IMR-90 (cell line): ENCODE data around the gene THOC6. TPM values are rescaled to one million over a fixed set of nuclear protein-coding genes. Genes with fewer than 3 reads are reported as not detected.

Source experiments
- ATAC-seq: fragments of 200-7000 bp; cut with Tn5 transposase; 2 replicates; pipeline ENCODE4 v1.9.1; 2020; ENCODE audit warnings: low read depth, mild to moderate bottlenecking, moderate library complexity
- BruUV-seq: library from RNA; stranded (reverse); fragments of 400-500 nt; replicated peaks from 2 replicates; lab custom pipeline; 2021; lab: Mats Ljungman, UMichigan
- CTCF ChIA-PET: fragments of 300-600 bp; formaldehyde crosslinking; extraction: SDS; loops from one replicate; lab custom pipeline; 2021; ENCODE audit warnings: antibody characterized with exemption; lab: Yijun Ruan, JAX
- POLR2A ChIA-PET: fragments of 300-600 bp; sonication (Branson Sonifier 250); formaldehyde crosslinking; loops from one replicate; lab custom pipeline; 2022; ENCODE audit warnings: antibody characterized with exemption; ENCODE audit not compliant: unreplicated experiment; lab: Charles Lee
- DNase-seq: peaks from one replicate; pipeline ENCODE4 v3.0.0; 2013
- H2AFZ ChIP-seq: replicated peaks from 2 replicates; pipeline ENCODE3; 2013; ENCODE audit warnings: low read length, mild to moderate bottlenecking; ENCODE audit not compliant: poor library complexity
- H2AK5ac ChIP-seq: 2 replicates; pipeline ENCODE4 v1.6.1; 2013; ENCODE audit warnings: low read depth, low read length, inconsistent platforms
- H2AK9ac ChIP-seq: replicated peaks from 2 replicates; pipeline ENCODE3; 2013; ENCODE audit warnings: mild to moderate bottlenecking, low read depth, low read length, moderate library complexity; ENCODE audit not compliant: poor library complexity
- H2BK120ac ChIP-seq: 2 replicates; pipeline ENCODE4 v1.6.1; 2013; ENCODE audit warnings: low read depth, low read length, inconsistent platforms
- H2BK15ac ChIP-seq: 3 replicates; pipeline ENCODE4 v1.6.1; 2013; ENCODE audit warnings: low read depth, low read length, inconsistent platforms
- H2BK20ac ChIP-seq: 2 replicates; pipeline ENCODE4 v1.6.1; 2013; ENCODE audit warnings: low read depth, mild to moderate bottlenecking, inconsistent platforms, low read length, moderate library complexity
- H2BK5ac ChIP-seq: 2 replicates; pipeline ENCODE4 v1.6.1; 2013; ENCODE audit warnings: mild to moderate bottlenecking, low read depth, low read length, inconsistent platforms; ENCODE audit not compliant: poor library complexity, severe bottlenecking
- H3K14ac ChIP-seq: replicated peaks from 2 replicates; pipeline ENCODE4 v1.6.1; 2013; ENCODE audit warnings: low read depth, low read length, inconsistent platforms
- H3K18ac ChIP-seq: 2 replicates; pipeline ENCODE4 v1.6.1; 2013; ENCODE audit warnings: low read depth, low read length, control low read depth
- H3K23ac ChIP-seq: 2 replicates; pipeline ENCODE4 v1.6.1; 2013; ENCODE audit warnings: low read depth, low read length, inconsistent platforms
- H3K27ac ChIP-seq: 2 replicates; pipeline ENCODE4 v1.5.1; 2013; ENCODE audit warnings: mild to moderate bottlenecking, control low read depth, low read length; ENCODE audit not compliant: insufficient read depth
- H3K27me3 ChIP-seq: 2 replicates; pipeline ENCODE4 v1.6.1; 2013; ENCODE audit warnings: low read length; ENCODE audit not compliant: control insufficient read depth, insufficient read depth
- H3K36me3 ChIP-seq: 2 replicates; pipeline ENCODE4 v1.6.1; 2013; ENCODE audit warnings: low read length, mixed read lengths; ENCODE audit not compliant: control insufficient read depth, insufficient read depth
- H3K4ac ChIP-seq: 2 replicates; pipeline ENCODE4 v1.6.1; 2013; ENCODE audit warnings: low read depth, low read length, inconsistent platforms
- H3K4me1 ChIP-seq: 2 replicates; pipeline ENCODE4 v1.6.1; 2013; ENCODE audit warnings: low read length, mixed read lengths; ENCODE audit not compliant: control insufficient read depth, insufficient read depth
- H3K4me2 ChIP-seq: 2 replicates; pipeline ENCODE4 v1.6.1; 2013; ENCODE audit warnings: low read depth, mild to moderate bottlenecking, control low read depth, low read length, moderate library complexity
- H3K4me3 ChIP-seq: 2 replicates; pipeline ENCODE4 v1.5.1; 2013; ENCODE audit warnings: low read depth, mild to moderate bottlenecking, control low read depth, low read length, moderate library complexity; ENCODE audit not compliant: insufficient read depth
- H3K56ac ChIP-seq: 2 replicates; pipeline ENCODE4 v1.6.1; 2013; ENCODE audit warnings: low read length, inconsistent platforms; ENCODE audit not compliant: insufficient read depth; ENCODE audit errors: extremely low read depth
- H3K79me1 ChIP-seq, 2 experiments: 2 replicates each; pipeline ENCODE4 v1.6.1; 2013; ENCODE audit warnings: low read length in 2 of 2, inconsistent platforms in 1 of 2, low read depth in 1 of 2
- H3K9ac ChIP-seq: 2 replicates; pipeline ENCODE4 v1.6.1; 2013; ENCODE audit warnings: low read depth, low read length, control low read depth
- H3K9me1 ChIP-seq: 2 replicates; pipeline ENCODE4 v1.6.1; 2013; ENCODE audit warnings: low read length, inconsistent platforms; ENCODE audit not compliant: insufficient read depth
- H3K9me3 ChIP-seq: 2 replicates; pipeline ENCODE4 v1.6.1; 2013; ENCODE audit warnings: low read length; ENCODE audit not compliant: control insufficient read depth, insufficient read depth
- H4K20me1 ChIP-seq: 2 replicates; pipeline ENCODE4 v1.6.1; 2013; ENCODE audit warnings: low read length, inconsistent platforms; ENCODE audit not compliant: insufficient read depth
- H4K5ac ChIP-seq: 2 replicates; pipeline ENCODE4 v1.6.1; 2013; ENCODE audit warnings: mild to moderate bottlenecking, low read depth, low read length, control low read depth
- H4K8ac ChIP-seq, 2 experiments: 2 replicates each; pipeline ENCODE4 v1.6.1; 2013; ENCODE audit warnings: low read depth in 2 of 2, low read length in 2 of 2, control low read depth in 1 of 2, inconsistent platforms in 1 of 2
- H4K91ac ChIP-seq: 2 replicates; pipeline ENCODE4 v1.6.1; 2013; ENCODE audit warnings: low read depth, low read length, inconsistent platforms; ENCODE audit not compliant: insufficient read depth
- BHLHE40 ChIP-seq: fragments of 150-350 bp; IDR thresholded peaks from 2 replicates; pipeline ENCODE4 v1.6.1; 2016; ENCODE audit warnings: mild to moderate bottlenecking, low read depth, low read length
- CEBPB ChIP-seq: IDR thresholded peaks from 2 replicates; pipeline ENCODE4 v1.6.1; 2012; ENCODE audit warnings: low read depth, low read length, improper control_type of control experiment
- ELK1 ChIP-seq: fragments of 150-350 bp; IDR thresholded peaks from 2 replicates; pipeline ENCODE4 v1.6.1; 2016; ENCODE audit warnings: low read depth, mild to moderate bottlenecking, low read length, moderate library complexity, borderline replicate concordance
- MAZ ChIP-seq: IDR thresholded peaks from 2 replicates; pipeline ENCODE4 v1.6.1; 2012; ENCODE audit warnings: low read depth, mild to moderate bottlenecking, low read length, improper control_type of control experiment, moderate library complexity, borderline replicate concordance
- RAD21 ChIP-seq: IDR thresholded peaks from 2 replicates; pipeline ENCODE4 v1.6.1; 2012; ENCODE audit warnings: low read length, improper control_type of control experiment
- USF2 ChIP-seq: fragments of 150-350 bp; IDR thresholded peaks from 2 replicates; pipeline ENCODE4 v1.6.1; 2017; ENCODE audit warnings: mild to moderate bottlenecking, antibody characterized with exemption, low read length, low read depth
- WGBS, 2 experiments: methylation state at CpG; one replicate each; pipeline versions ENCODE4 v1.1.5 to v1.1.7; 2013; ENCODE audit warnings: missing lambda C conversion rate in 2 of 2; ENCODE audit not compliant: insufficient read length in 1 of 2; ENCODE audit errors: extremely low coverage in 2 of 2; 5-methylcytosine and 5-hydroxymethylcytosine counted together
- dilution Hi-C: fragments of 300-500 bp; cut with HindIII; formaldehyde crosslinking; loops from one replicate; pipeline ENCODE4 v1.14.3; 2018; ENCODE audit warnings: low sequenced_read_pairs; ENCODE audit not compliant: unreplicated experiment
- in situ Hi-C: fragments of 300-500 bp; cut with MboI; formaldehyde crosslinking; loops from 3 replicates; pipeline ENCODE4 v1.14.3; 2019; ENCODE audit warnings: low sequenced_read_pairs, inconsistent platforms, mixed read lengths
- intact Hi-C: fragments of 100-400 bp; cut with micrococcal nuclease; formaldehyde crosslinking; loops from 2 replicates; pipeline ENCODE4 v1.10.0; 2022
- polyA plus RNA-seq, 3 experiments: library from polyadenylated mRNA; depleted of rRNA; stranded (reverse); fragments of >200 nt; gene quantifications; 2 replicates each; pipeline ENCODE4 v1.2.3, GENCODE V29; 2012; ENCODE audit warnings: low replicate concordance in 1 of 3
- total RNA-seq: library from RNA; depleted of rRNA; stranded (reverse); fragments of >200 nt; gene quantifications from 2 replicates; pipeline ENCODE4 v1.2.3, GENCODE V29; 2012

The THOC6 gene
- total and polyA plus RNA-seq, 2 of the 4 experiments (the other 2 are of a cell fraction) = 16.8 to 23.1 TPM

GRCh38 chr16:3065742-3066439, 42.1 kb downstream of the THOC6 start:
- intact Hi-C loops = no loop called here
- Histone ChIP-seq H2AK9ac (peak overlapping the region; percentile 99), H2BK120ac (peak overlapping the region; percentile 87; the same call in 1 of the 2 replicates), H3K9me1 (peaks cover 18% of the 10 kb centered on the region), H3K4ac (peak overlapping the region; percentile 81), H2BK5ac (peak overlapping the region; percentile 76), H4K8ac (peak overlapping the region; percentile 74 to 92), H3K9ac (peak overlapping the region; percentile 55; the same call in 1 of the 2 replicates), H3K4me3 (peak overlapping the region; percentile 47; the same call in 1 of the 2 replicates), H2AFZ (peak overlapping the region; percentile 98), H3K79me1 (peaks cover 6 to 19% of the 10 kb centered on the region in 2 experiments; a peak in 2 of 4 replicates), H3K9me3 (no peaks in the 10 kb centered on the region), H3K36me3 (no peaks in the 10 kb centered on the region), H4K20me1 (no peaks in the 10 kb centered on the region), H3K18ac (peak overlapping the region; percentile 30), H4K5ac (peak overlapping the region; percentile 81), H3K4me1 (peaks cover 12% of the 10 kb centered on the region), H3K23ac (peak overlapping the region; percentile 59; the same call in 1 of the 2 replicates), H3K27ac (no peak overlapping the region; the same call in 1 of the 2 replicates), H2AK5ac (peak overlapping the region; percentile 97), H4K91ac (peak overlapping the region; percentile 88), H3K56ac (peak overlapping the region; percentile 64), H3K27me3 (no peaks in the 10 kb centered on the region; the same call in 1 of the 2 replicates), H2BK20ac (peak overlapping the region; percentile 41), H3K14ac (peak overlapping the region; percentile 87), H2BK15ac (peak overlapping the region; percentile 96; the same call in 2 of the 3 replicates), H3K4me2 (peak overlapping the region; percentile 53)
- DNase-seq (no peak), ATAC-seq (no peak)
- no TSS peak for BruUV-seq
- CTCF ChIA-PET = no interaction called here
- 49% methylated on average over 7 of the region's 26 CpGs; no CpG with 5 or more reads in 1 of the 2 experiments for WGBS, 2 experiments
- dilution Hi-C loops = no loop called here
- in situ Hi-C loops = no loop called here
- TF ChIP-seq BHLHE40 (no peak), ELK1 (no peak), MAZ (no peak), USF2 (no peak), CEBPB (no peak), RAD21 (no peak)
- POLR2A ChIA-PET = no interaction called here
